Ramos (cell line): ENCODE data around the gene OOEP.
"Not testable (repeated sequence)": the region's sequence is repeated elsewhere in the genome, so short reads cannot be mapped to it uniquely, and the experiment has no call there.

Source experiments
- in situ Hi-C: fragments of 300-500 bp; cut with MboI; formaldehyde crosslinking; loops from one replicate; pipeline ENCODE4 v1.14.3; 2022; ENCODE audit warnings: low sequenced_read_pairs; ENCODE audit not compliant: unreplicated experiment

OOEP gene

DNA sequence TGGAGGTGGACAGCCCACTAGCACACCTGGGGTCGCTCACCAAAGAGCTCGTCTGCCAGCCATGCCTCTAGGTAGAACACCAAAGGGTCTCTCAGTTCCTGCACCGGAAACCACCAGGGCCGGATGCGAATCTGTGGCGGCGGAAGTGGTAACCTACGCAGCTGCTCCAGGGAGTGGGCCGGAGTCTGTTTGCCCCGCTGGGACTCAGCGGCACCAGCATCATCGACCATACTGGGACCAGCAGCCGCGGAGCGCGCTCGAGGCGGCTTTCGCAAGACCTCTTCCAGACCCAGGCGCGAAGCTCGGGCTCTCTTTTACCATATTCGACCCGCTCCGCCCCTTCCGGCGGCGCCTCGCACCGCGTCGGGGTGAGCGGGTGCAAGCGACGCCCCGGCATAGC lies at the start of gene OOEP:
TSS of gene OOEP (minus strand) at position 335 of the 400 bp plus-strand sequence. CDS start at position 230, 105 bp downstream.
- in situ Hi-C loops, result no loop called here

DNA sequence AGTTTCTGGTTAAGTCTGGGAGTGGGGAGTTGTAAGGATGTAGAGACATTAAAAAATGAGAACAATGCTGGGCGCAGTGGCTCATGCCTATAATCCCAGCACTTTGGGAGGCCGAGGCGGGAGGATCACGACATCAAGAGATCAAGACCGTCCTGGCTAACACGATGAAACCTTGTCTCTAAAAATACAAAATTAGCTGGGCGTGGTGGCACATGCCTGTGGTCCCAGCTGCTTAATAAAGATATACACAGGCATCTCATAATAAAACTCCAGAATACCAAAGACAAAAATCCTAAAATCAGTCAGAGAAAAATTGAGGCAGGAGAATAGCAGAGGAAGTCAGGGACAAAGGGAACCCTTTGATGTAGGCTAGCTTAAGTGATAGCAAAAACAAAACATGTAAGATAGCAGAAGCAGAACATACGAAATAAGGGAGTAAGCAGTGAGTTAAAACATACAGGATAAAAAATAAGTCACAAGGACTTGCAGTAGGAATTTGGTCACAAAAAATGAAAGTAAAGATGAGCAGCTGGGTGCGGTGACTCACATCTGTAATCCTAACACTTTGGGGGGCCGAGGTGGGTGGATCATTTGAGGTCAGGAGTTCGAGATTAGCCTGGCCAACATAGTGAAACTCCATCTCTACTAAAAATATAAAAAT lies 48.5 kb upstream of the OOEP start:
- in situ Hi-C loops, result no loop called here

DNA sequence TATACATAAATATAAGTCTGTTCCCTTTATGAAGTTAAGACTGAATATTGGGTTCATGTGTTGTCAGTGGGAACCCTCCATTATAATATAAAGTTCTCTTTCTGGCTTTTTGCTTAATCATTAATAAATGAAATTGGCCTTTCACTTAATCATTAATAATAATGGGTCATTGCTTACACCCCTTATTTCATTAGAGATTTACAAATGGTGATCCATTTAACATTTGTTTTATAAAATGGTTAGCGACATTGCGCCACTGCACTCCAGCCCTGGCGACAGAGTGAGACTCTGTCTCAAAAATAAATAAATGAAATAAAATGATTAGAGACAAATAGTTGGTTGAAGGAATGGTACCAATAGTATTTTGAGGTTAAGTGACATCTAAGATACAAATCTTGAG lies 43.4 kb upstream of the OOEP start:
- in situ Hi-C loops, result no loop called here

DNA sequence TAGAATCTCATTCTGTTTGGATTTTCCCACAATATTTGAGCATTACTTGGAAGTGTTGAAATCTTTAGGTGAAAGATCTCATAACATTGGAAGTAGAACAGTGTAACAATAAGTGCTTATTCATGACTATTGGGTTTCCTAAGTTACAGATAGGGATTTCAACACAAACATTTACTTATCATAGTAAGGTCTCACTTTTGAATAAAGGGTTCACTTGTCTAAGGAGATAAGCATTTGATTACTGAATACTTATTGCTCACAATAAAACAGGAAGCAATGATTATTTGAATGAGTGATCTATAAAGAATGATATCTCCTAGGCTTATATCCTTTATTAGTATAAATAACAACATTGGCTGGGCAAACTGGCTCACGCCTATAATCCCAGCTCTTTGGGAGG lies 39.7 kb upstream of the OOEP start:
- in situ Hi-C loops, result no loop called here

DNA sequence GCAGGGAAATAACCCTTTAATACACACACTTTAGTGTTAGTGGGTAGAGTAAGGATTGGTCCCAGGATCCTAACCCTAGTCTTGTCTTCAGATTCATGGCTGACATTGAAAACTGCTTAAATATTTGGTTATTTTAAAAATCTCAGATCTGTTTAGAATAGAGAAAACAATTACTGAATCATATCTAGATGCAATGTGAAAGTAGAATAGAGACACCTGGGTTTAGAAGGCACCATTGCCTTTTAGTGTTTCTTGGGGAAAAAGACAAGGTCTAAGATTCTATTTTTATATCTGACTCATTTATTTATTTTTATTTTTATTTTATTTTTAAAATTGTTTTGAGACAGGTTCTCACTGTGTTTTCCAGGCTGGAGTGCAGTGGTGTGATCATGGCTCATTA lies 31.0 kb upstream of the OOEP start:
- in situ Hi-C loops, result no loop called here

DNA sequence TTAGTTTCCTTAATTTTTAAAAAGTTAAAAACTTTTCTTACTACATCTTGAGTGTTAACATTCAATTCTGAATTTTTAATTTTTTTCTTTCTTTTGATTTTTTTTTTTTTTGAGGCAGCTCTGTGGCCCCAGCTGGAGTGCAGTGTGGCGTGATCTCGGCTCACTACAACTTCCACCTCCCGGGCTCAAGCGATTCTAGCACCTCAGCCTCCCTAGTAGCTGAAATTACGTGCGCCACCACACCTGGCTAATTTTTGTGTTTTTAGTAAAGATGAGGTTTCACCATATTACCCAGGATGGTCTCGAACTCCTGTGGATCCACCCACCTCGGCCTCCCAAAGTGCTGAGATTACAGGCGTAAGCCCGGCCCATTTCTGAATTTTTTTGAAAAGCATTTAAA lies 26.2 kb upstream of the OOEP start:
- in situ Hi-C loops, result no loop called here

DNA sequence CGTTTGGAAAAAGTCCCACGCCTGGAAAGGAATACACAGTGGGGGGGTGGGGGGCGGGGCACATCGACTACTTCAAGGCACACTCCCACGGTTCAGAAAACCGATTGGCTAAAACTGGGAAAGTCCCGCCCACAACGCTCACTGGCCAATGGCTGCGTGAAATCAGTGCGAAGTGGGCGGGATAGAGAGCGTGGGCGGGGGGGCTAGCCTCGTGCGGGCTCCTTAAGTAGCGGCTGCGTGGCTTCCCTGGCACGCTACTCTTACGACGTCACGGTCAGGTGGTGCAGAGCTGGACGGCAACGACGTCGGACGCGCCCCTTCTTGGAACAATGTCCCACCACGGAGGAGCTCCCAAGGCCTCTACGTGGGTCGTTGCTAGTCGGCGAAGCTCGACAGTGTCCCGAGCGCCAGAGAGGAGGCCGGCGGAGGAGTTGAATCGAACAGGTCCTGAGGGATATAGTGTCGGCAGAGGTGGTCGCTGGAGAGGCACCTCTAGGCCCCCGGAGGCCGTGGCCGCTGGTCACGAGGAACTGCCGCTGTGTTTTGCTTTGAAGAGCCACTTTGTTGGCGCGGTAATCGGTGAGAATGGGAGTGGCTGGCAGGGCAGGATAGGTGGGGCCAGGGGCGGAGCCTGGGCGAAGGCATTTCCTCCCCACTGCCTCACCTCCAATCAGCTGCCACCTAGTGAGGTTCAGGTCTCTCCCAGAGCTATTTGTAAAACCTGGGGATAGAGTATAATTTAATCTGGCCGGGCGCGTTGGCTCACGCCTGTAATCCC lies 25.1 kb upstream of the OOEP start, which contains the start of gene DDX43:
TSS of gene DDX43 (plus strand) at position 252 of the 778 bp plus-strand sequence. CDS start at position 330, 78 bp downstream.
- in situ Hi-C loops, result no loop called here

DNA sequence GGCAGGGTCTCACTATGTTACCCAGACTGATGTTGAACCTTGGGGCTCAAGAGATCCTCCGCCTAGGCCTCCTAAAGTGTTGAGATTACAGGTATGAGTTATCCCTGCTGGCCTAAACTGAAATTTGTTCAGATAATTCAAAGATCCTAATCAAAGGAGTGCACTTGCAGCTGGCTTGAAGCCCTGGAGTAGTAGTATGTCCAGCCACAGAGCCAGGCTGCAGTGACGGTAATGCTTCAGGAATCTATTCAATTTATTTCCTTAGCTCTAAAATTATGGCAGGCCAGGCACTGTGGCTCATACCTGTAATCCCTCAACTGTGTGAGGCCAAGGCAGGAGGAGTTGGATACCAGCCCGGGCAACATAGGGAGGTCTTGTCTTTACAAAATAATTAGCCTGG lies 23.6 kb upstream of the OOEP start:
- in situ Hi-C loops, result no loop called here

DNA sequence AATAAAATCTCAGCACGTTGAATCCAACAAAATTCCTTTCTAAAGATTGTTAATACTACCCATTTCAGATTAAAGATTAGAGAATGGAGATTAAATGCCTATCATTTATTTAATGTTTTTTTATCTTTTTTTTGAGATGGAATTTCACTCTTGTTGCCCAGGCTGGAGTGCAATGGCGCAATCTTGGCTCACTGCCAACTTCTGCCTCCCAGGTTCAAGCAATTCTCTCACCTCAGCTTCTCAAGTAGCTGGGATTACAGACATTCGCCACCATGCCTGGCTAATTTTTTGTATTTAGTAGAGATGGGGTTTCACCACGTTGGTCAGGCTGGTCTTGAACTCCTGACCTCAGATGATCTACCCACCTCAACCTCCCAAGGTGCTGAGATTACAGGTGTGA lies 22.5 kb upstream of the OOEP start:
- in situ Hi-C loops, result not testable (repeated sequence)

DNA sequence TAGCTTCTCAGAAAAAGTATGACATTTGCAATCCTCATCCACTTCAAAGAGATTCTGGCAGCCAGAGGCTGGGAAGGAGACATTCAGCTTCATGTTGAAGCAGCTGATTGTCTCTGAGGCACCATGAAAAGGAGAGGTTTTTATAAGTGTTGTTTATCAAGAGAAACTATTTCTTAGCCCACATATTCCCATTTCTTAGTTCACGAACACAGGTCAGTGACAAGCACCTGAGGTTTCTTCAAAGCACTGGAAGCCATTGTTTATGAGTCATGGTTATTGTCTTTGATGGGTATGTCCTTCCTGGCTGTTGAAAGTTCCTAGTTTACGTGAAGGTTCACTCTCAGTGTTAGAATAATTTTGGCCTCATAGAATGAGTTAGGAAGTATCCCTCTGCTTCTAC lies 22.0 kb upstream of the OOEP start:
- in situ Hi-C loops, result no loop called here

DNA sequence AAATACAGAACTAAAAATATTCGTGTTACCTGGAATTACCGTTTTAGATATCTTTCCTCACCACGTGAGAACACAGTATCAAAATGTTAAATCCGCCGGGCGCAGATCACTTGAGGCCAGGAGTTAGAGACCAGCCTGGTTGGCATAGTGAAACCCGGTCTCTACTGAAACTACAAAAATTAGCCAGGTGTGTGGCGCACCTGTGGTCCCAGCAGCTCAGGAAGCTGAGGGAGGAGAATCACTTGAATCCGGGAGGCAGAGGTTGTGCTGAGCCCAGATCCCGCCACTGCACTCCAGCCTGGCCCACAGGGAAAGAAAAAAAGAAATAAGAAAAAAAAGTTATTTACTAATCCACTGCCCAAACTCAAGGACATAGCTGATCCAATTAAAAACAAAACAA lies 20.2 kb upstream of the OOEP start:
- in situ Hi-C loops, result no loop called here

DNA sequence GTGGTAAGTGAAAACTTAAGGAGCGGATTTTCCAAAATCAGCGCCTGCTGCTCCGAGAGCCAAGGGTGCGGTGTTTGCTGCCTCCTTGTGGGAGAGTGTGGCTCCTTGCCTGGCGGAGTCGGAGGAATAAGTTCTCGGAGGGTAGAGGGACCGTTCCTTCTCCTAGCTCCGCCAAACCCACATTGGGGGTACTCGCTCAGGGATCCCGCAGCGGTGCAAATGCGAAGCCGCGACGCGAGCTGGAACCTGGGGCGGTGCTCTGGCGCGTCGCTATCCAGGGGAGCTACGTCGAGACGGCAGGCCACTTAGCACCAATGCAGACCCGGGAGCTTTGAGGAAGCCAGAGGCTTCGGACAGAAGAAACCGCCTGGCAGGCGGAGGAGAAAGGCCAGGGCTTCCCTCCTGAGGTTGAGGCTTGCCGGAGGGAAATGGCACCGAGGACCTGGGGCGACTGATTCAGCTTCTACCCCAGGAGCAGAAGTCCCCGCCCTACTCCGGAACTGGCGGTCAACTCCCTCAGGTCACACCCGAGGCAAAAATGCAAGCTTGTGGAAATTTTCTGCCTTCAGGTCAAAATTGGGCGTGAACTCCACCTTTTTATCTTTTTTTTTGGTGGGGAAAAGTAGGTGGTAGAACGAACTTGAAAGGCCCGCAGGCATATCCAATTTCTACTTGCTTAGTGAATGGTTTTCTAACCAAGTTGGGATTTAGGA lies 19.3 kb upstream of the OOEP start:
- in situ Hi-C loops, result no loop called here

DNA sequence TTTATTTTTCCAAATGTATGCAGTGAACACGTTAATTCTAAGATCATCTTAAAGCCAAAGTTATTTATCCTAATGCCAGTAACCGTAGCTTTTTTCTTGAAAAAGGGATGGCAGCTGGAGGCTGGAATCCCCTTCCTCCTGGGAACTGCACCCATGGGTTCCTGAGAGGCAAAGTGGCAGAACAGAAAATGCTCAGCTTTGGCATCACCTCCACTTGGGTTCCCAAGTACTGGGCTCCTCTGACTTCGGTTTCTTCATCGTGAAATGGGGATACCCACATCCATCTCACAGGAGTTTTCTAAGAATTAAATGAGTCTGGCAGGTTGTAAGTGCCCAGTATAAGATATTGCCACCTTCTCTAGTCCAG lies 18.7 kb upstream of the OOEP start:
- in situ Hi-C loops, result no loop called here

DNA sequence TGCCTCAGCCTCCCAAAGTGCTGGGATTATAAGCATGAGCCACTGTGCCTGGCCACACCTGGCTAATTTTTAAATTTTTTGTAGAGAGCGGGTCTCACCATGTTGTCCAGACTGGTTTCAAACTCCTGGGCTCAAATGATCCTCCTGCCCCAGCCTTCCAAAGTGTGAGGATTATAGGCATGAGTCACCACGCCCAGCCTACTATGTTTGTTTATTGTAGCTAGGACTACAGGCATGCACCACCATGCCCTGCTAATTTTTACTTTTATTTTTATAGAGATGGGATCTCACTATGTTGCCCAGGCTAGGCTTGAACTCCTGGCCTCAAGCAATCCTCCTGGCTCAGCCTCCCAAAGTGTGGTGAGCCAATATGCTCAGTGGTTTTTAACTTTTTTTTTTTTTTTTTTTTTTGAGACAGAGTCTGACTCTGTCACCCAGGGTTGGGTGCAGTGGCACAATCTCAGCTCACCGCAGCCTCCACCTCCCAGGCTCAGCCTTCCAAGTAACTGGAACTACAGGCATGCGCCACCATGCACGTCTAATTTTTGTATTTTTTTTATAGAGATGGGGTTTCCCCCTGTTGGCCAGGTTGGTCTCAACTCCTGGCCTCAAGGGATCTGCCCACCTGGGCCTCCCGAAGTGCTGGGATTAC lies 12.9 kb upstream of the OOEP start:
- in situ Hi-C loops, result no loop called here

DNA sequence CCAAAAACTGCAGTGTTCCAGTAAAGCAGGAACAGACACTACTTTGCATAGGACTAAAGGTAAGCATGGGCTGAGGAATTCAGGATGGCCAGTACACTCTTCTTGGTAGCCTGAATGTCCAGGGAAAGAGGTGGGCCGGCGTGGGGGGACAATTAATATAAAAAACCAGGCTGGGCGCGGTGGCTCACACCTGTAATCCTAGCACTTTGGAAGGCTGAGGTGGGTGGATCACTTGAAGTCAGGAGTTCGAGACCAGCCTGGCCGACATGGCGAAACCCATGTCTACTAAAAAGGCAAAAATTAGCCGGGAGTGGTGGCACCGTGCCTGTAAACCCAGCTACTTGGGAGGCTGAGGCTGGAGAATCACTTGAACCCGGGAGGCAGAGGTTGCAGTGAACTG lies 11.8 kb upstream of the OOEP start:
- in situ Hi-C loops, result not testable (repeated sequence)

DNA sequence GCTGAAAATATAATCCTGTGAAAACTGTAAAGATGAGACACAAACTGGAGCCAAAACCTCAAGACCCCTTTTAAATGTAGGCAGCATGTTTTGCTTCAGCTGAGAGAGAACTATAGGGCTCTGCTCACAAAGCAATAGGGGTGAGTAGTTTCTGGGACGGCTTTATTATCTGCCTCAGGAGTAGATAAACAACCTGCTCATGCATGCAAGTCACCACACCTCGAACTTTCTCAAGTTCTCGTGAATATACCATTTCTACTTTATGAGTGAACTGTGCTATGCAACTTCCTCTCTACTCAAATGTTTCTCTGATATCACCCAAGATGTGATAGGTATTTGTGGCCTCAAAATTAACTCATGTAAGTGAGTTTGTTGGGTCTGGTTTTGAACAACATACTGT lies 7.5 kb upstream of the OOEP start:
- in situ Hi-C loops, result no loop called here

DNA sequence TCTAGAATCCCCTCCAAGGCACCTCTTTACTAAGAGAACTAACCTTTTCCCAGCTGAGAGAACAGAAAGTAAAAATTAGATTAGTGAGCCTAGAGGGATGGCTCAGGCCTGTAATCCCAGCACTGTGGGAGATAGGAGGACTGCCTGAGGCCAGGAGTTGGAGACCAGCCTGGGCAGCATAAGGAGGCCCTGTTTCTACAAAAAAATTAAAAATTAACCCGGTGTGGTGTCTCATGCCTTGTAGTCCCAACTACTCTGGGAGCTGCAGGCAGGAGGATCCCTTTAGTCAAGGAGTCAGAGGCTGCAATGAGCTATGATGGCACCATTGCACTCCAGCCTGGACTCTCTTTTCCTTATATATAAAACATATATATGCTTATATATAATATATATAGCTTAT lies 5.5 kb upstream of the OOEP start:
- in situ Hi-C loops, result no loop called here

DNA sequence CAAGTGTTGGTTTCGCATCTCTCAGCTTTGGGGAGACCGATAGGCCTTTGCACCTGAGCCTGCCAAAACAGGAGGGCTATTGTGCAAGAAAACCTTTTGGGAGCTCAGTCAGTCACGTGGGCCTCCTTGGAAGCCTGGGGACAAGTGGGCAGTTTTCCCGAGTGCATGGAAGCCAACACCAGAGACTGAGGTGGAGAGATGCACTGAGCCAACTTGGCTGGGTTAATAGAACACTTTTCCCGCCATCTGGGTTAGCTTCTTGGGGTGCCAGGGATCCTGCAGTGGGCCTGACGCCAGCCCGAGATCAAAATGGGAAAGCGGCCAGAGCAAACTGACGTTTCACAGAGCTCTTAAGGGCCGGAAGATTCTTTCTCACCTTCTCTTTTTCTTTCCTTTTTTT lies 2.8 kb upstream of the OOEP start:
- in situ Hi-C loops, result no loop called here

DNA sequence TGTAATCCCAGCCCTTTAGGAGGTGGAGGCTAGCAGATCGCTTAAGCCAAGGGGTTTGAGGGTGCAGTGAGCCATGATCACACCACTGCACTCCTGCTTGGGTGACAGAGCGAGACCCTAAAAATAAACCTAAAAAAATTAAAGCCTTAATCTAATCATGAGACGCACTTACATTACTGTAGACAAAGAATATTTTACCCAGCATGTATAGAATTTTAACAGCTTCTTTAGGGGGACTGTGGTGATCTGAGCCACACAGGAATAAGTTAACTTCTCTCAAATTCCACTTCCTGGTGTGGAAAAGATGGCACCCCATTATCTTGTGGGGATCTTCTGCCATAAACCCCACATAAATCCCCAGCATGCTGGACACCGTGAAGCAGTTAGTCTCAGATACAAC lies 2.3 kb upstream of the OOEP start:
- in situ Hi-C loops, result no loop called here

DNA sequence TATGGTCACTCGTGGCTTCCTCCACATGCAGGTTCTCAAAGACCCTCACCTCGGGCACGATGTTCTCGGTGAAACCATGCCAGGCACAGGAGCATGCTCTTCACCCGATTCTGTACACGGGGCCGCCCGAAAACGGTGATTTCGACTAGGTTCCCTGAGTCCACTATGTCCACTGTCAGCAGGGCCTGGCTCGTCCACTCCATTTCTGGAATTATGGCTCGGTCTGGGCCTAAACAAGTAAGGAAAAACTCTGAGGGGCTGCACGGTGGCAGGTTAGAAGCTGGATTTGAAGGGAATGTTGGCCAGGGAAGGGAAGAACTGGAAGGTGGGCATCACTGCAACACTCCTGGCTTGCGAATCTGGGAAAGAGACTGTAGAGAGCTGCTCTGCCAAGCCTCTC lies 540 bp downstream of the OOEP start:
- in situ Hi-C loops, result no loop called here

DNA sequence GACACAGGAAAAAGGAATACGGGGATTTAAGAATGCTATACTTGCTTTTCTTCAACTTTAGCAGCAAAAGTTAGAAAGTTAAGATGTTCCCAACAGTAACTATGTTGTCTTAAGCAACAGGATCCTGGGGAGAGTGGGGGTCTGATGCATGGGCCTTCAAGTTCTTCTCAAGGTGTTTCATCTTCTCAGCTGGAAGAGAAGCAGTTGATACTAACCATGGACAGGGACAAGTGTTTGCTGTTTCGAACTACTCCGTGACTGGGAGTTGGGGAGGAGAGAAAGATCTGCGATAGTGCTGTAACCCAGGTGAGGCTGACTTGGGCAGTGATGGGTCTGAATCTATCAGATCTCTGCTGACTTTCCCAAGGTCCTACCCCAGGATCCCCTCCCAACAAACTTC lies 1.0 kb downstream of the OOEP start:
- in situ Hi-C loops, result no loop called here
